Vagina (tissue), 2 donors: ENCODE measurements around the gene EFNB2. TPM values are rescaled to one million over a fixed set of nuclear protein-coding genes. Genes with fewer than 3 reads are reported as not detected.
A peak's percentile ranks its signal among the peaks of the same experiment; 100 is the strongest.

Source experiments
- DNase-seq, 2 donors: peaks; one replicate each; pipeline ENCODE4 v3.0.0-alpha.2; 2017; ENCODE audit errors: extremely low spot score in 2 of 2
- H3K27ac ChIP-seq: fragments of 200-600 bp; sonication (generic); one replicate; pipeline ENCODE4 v1.5.1; 2019
- H3K27me3 ChIP-seq: fragments of 200-600 bp; sonication (generic); one replicate; pipeline ENCODE4 v1.5.1; 2019
- H3K36me3 ChIP-seq, 2 donors: fragments of 200-600 bp; sonication (generic); one replicate each; pipeline ENCODE4 v1.5.1; 2017 to 2019
- H3K4me1 ChIP-seq: fragments of 200-600 bp; sonication (generic); one replicate; pipeline ENCODE4 v1.5.1; 2019
- H3K4me3 ChIP-seq, 2 donors: fragments of 200-600 bp; sonication (generic); 1 replicate in 1 of 2; 2 replicates in 1 of 2; pipeline ENCODE4 v1.5.1; 2016 to 2019
- H3K9me3 ChIP-seq: fragments of 200-600 bp; sonication (generic); one replicate; pipeline ENCODE4 v1.5.1; 2019
- CTCF ChIP-seq, 3 experiments: fragments of 450-650 bp in 2 of 3; fragments of 200-600 bp in 1 of 3; sonication (generic) in 1 of 3; IDR thresholded peaks; one replicate each; pipeline ENCODE4 v1.5.1; 2017 to 2019; ENCODE audit warnings: antibody characterized with exemption in 3 of 3, mild to moderate bottlenecking in 2 of 3, moderate library complexity in 2 of 3
- POLR2A ChIP-seq, 2 donors: fragments of 450-650 bp; IDR thresholded peaks; one replicate each; pipeline ENCODE4 v1.6.1; 2017; ENCODE audit warnings: antibody characterized with exemption in 2 of 2, mild to moderate bottlenecking in 2 of 2, moderate library complexity in 2 of 2
- POLR2AphosphoS5 ChIP-seq, 2 donors: sonication (generic); formaldehyde crosslinking; IDR thresholded peaks; one replicate each; pipeline ENCODE4 v1.9.0; 2017; ENCODE audit warnings: antibody characterized with exemption in 2 of 2, mild to moderate bottlenecking in 2 of 2, low read depth in 1 of 2; ENCODE audit not compliant: insufficient read depth in 1 of 2
- intact Hi-C: fragments of 100-400 bp; cut with DNase I; formaldehyde crosslinking; loops from one replicate; pipeline ENCODE4 v1.15.1; 2023
- total RNA-seq: library from RNA; depleted of rRNA; stranded (reverse); fragments of >200 nt; gene quantifications from one replicate; pipeline ENCODE4 v1.2.3, GENCODE V29; 2016

EFNB2 gene
- total RNA-seq, 1 donor from 2014 or later = 17.9 TPM

DNA sequence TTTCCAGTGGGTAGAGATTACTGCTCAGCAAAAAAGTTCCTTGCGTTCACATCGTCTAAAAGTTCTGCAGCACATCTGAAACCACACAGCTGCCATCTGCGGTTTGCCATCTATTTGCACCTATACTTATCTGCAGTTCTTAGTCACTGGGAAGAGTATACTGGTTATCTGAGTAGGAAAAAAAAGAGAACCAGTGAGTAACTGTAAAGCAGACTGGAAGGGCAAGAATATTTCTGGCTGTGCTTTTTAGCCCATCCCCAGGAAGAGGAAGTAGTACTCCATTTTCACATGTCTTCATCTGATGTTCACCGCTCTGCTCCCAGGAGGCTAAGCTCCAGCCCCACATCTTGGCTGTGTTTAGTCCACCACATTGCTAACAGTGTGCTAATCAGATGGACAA is 35.6 kb downstream of the EFNB2 start:
- Histone ChIP-seq H3K9me3 (no peaks in the 10 kb centered on the region), H3K4me3 (no peak overlapping the region), H3K4me1 (peaks cover 25% of the 10 kb centered on the region), H3K27ac (no peak overlapping the region), H3K36me3 (no peaks in the 10 kb centered on the region), H3K27me3 (no peaks in the 10 kb centered on the region)
- intact Hi-C loops = no loop called here
- TF ChIP-seq CTCF (IDR thresholded peaks at IDR 0.05) (no peak), POLR2A (IDR thresholded peaks at IDR 0.05) (no peak), POLR2AphosphoS5 (IDR thresholded peaks at IDR 0.05; ENCODE audit: insufficient read depth in 1 of 2, low read depth in 1 of 2) (no peak)
- DNase-seq = no peak

GRCh38 chr13:106499113-106499512 is 36.3 kb downstream of the EFNB2 start:
- no peaks in the 10 kb centered on the region for H3K27me3 ChIP-seq
- H3K4me1 ChIP-seq = peaks cover 25% of the 10 kb centered on the region
- H3K4me3 ChIP-seq = no peak overlapping the region
- no peak for DNase-seq
- TF ChIP-seq POLR2A (IDR thresholded peaks at IDR 0.05) = no peak
- no peak for TF ChIP-seq CTCF (IDR thresholded peaks at IDR 0.05)
- TF ChIP-seq POLR2AphosphoS5 (IDR thresholded peaks at IDR 0.05; ENCODE audit: insufficient read depth in 1 of 2, low read depth in 1 of 2) = no peak
- peak overlapping the region; percentile 6 for H3K27ac ChIP-seq
- intact Hi-C loops = no loop called here
- no peaks in the 10 kb centered on the region for H3K36me3 ChIP-seq
- H3K9me3 ChIP-seq = no peaks in the 10 kb centered on the region

DNA sequence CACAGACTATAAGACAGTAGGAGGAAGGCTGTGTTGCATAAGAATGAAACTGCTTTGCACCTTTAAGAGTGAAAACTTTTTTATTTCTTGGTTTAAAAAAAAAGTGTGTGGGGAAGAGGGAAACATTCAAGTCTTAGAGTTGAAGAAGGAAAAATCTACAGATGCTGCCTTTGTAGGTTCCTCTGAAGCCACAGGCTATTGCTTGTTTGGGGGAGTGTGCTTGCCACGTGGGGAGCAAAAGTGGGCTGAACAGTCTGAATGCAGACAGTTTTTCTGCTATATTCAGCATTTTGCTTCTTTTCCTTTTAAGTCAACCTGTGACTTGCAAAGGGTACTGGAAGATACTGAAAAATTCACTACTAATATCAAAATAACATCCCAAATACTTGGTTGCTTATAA is 36.9 kb downstream of the EFNB2 start:
- intact Hi-C loops = no loop called here
- Histone ChIP-seq H3K4me1 (peaks cover 25% of the 10 kb centered on the region), H3K4me3 (no peak overlapping the region), H3K27me3 (no peaks in the 10 kb centered on the region), H3K9me3 (no peaks in the 10 kb centered on the region), H3K27ac (peak overlapping the region; percentile 6), H3K36me3 (no peaks in the 10 kb centered on the region)
- TF ChIP-seq CTCF (IDR thresholded peaks at IDR 0.05) (no peak), POLR2AphosphoS5 (IDR thresholded peaks at IDR 0.05; ENCODE audit: insufficient read depth in 1 of 2, low read depth in 1 of 2) (no peak), POLR2A (IDR thresholded peaks at IDR 0.05) (no peak)
- DNase-seq = no peak

DNA sequence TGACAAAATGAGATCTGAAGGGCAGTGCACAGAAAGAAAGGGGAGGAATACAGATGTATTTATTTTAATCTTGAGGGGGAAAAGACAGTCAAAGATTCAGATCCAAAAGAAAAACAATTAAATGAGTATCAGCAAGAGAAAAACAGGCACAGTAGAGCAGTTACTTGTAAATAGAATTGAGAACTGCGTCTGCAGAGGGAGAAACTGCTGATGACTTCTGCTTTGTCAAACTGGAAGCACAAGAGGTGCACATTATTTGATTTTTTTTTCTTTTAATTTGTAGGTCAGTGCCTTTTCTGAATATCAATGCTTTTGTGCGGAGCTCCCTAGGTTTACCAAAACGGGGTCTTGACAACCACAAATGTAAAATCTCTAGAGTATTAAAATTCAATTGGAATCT is 37.3 kb downstream of the EFNB2 start:
- H3K27ac ChIP-seq = no peak overlapping the region
- no peaks in the 10 kb centered on the region for H3K27me3 ChIP-seq
- peaks cover 25% of the 10 kb centered on the region for H3K4me1 ChIP-seq
- no peaks in the 10 kb centered on the region for H3K9me3 ChIP-seq
- H3K36me3 ChIP-seq = peaks cover 0 to 3% of the 10 kb centered on the region in 2 donors
- intact Hi-C loops = no loop called here
- no peak for TF ChIP-seq CTCF (IDR thresholded peaks at IDR 0.05)
- no peak for TF ChIP-seq POLR2AphosphoS5 (IDR thresholded peaks at IDR 0.05; ENCODE audit: insufficient read depth in 1 of 2, low read depth in 1 of 2)
- TF ChIP-seq POLR2A (IDR thresholded peaks at IDR 0.05) = no peak
- no peak overlapping the region for H3K4me3 ChIP-seq
- DNase-seq = no peak

DNA sequence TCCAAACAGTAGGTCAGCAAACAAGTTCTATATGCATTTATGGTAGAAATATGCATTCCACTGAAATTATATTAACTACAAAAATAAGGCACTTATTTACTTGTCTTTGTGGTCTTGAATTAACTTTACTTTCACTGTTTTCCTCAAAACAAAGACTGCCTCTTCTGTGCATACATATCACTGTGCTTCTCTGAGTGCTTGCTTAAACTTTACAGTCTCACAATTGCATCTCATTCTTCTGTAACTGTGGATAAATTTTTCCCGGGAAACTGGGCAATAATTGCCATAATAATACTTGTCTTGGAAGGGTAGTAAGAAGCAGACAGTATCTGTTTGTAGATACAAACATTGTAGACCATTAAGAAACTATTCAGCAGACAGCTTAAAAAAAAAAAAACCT is 38.4 kb downstream of the EFNB2 start:
- H3K36me3 ChIP-seq = peaks cover 0 to 14% of the 10 kb centered on the region in 2 donors
- H3K4me1 ChIP-seq = peaks cover 25% of the 10 kb centered on the region
- H3K9me3 ChIP-seq = no peaks in the 10 kb centered on the region
- no peak overlapping the region for H3K4me3 ChIP-seq
- TF ChIP-seq POLR2A (IDR thresholded peaks at IDR 0.05) (no peak), CTCF (IDR thresholded peaks at IDR 0.05) (no peak), POLR2AphosphoS5 (IDR thresholded peaks at IDR 0.05; ENCODE audit: insufficient read depth in 1 of 2, low read depth in 1 of 2) (no peak)
- no peaks in the 10 kb centered on the region for H3K27me3 ChIP-seq
- DNase-seq = no peak
- H3K27ac ChIP-seq = no peak overlapping the region
- intact Hi-C loops = no loop called here
